ENCODE data around the gene VAMP8.

Gene VAMP8

DNA sequence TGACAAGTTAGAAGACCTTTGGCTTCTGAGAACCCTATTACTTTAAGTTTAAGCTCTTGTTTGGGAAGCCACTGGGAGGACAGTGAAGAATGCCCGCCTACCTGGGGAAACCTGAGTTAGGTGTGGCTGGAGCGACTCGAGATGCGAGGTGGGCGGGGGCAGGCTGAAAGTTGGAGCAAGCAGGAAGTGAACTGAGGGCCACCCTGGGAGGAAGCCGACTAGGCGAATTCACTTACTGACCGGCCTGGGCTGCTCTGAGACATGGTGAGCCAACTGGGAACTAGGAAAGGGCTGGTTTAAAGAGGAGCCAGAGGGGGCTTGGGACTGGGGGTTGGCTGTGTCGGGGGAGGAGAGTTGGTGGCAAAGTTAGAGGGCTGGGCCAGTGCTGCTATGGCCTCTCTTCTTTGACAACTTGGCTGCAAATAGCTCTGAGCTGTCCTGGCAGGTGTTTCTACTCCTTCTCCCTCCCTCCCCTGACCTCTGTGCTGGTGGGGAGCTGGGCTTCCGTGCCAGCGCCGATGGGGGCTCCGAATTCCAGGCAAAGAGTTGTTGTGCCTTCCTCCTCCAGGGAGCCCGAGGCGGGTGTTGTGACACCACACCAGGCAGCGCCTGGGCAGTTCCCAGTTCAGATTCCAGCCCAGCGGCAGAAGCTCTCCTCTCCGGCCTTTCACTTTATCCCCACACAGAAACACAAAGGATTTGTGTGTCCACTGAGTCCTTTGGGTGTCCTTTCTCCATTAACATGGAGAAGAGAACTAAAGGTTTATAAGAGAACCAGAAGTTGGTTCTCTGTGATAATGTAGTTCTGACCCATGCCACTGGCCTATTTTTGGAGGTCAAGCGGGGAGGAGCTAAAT lies at the start of gene VAMP8:
Gene VAMP8, plus strand, starts transcription at position 201 of the 857 bp plus-strand sequence. Its CDS starts 61 bp downstream, at position 262.
- H3K27me3 ChIP-seq (ENCODE audit: insufficient read depth, low read length, poor library complexity, severe bottlenecking) = no peaks in the 10 kb centered on the region
- H3K9me2 ChIP-seq (replicated peaks; ENCODE audit: low read depth, low read length) = no peaks in the 10 kb centered on the region
- H2AFZ ChIP-seq (ENCODE audit: low read length) = peak within 1 kb of the TSS; percentile 72
- H3K4me1 ChIP-seq (ENCODE audit: insufficient read depth, low read length, poor library complexity, severe bottlenecking) = peaks cover 24% of the 10 kb centered on the region
- H3K36me3 ChIP-seq (ENCODE audit: insufficient read depth, low read length) = no peaks in the 10 kb centered on the region
- H4K20me1 ChIP-seq (ENCODE audit: insufficient read depth, low read length, poor library complexity, severe bottlenecking) = no peaks in the 10 kb centered on the region
- TF ChIP-seq CTCF (conservative IDR thresholded peaks at IDR 0.05; ENCODE audit: low read length) (no peak), EZH2phosphoT487 (IDR thresholded peaks at IDR 0.05; ENCODE audit: borderline replicate concordance) (no peak)
- no peaks in the 10 kb centered on the region for H3K9me3 ChIP-seq (ENCODE audit: insufficient read depth, low read depth, low read length)
- H3K4me3 ChIP-seq (ENCODE audit: low read length, poor library complexity, severe bottlenecking) = peak within 1 kb of the TSS; percentile 84
- peak within 1 kb of the TSS; percentile 84 for H3K9ac ChIP-seq (ENCODE audit: low read depth, low read length, poor library complexity, severe bottlenecking)
- H3F3A ChIP-seq (ENCODE audit: low read depth) = no peaks in the 10 kb centered on the region
- H3K4me2 ChIP-seq (ENCODE audit: low read depth, low read length, poor library complexity, severe bottlenecking) = peak within 1 kb of the TSS; percentile 85
- peaks cover 40% of the 10 kb centered on the region for H3K79me2 ChIP-seq (ENCODE audit: insufficient read depth, low read length)

DNA sequence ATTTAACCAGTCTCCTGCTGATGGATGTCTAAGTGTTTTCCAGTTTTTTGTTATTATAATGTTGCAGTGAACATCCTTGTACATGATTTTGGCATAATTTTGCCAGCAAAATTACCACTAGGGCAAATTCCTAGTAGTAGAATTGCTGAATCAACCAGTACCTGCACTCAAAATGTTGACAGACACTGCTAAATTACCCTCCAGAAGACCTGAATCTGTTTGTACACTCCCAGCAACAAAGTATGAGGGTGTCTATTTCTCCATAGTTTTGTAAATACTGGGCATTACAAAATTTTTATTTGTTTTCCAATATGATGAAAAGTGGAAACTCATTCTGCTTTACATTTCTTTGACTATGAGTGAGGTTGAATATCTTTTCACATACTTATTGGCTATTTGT lies 49.6 kb upstream of the VAMP8 start:
- H3K4me1 ChIP-seq (ENCODE audit: insufficient read depth, low read length, poor library complexity, severe bottlenecking) = peaks cover 18% of the 10 kb centered on the region
- no peaks in the 10 kb centered on the region for H3K9me3 ChIP-seq (ENCODE audit: insufficient read depth, low read depth, low read length)
- H3K36me3 ChIP-seq (ENCODE audit: insufficient read depth, low read length) = no peaks in the 10 kb centered on the region
- no peaks in the 10 kb centered on the region for H3K27me3 ChIP-seq (ENCODE audit: insufficient read depth, low read length, poor library complexity, severe bottlenecking)
- no peak overlapping the region for H3K4me3 ChIP-seq (ENCODE audit: low read length, poor library complexity, severe bottlenecking)
- H3K9ac ChIP-seq (ENCODE audit: low read depth, low read length, poor library complexity, severe bottlenecking) = no peak overlapping the region
- H3K79me2 ChIP-seq (ENCODE audit: insufficient read depth, low read length) = no peaks in the 10 kb centered on the region
- TF ChIP-seq CTCF (conservative IDR thresholded peaks at IDR 0.05; ENCODE audit: low read length) (no peak), EZH2phosphoT487 (IDR thresholded peaks at IDR 0.05; ENCODE audit: borderline replicate concordance) (no peak)
- H4K20me1 ChIP-seq (ENCODE audit: insufficient read depth, low read length, poor library complexity, severe bottlenecking) = no peaks in the 10 kb centered on the region
- no peak overlapping the region for H3K4me2 ChIP-seq (ENCODE audit: low read depth, low read length, poor library complexity, severe bottlenecking)
- H3F3A ChIP-seq (ENCODE audit: low read depth) = no peaks in the 10 kb centered on the region
- H3K9me2 ChIP-seq (replicated peaks; ENCODE audit: low read depth, low read length) = no peaks in the 10 kb centered on the region
- no peak overlapping the region for H2AFZ ChIP-seq (ENCODE audit: low read length)

DNA sequence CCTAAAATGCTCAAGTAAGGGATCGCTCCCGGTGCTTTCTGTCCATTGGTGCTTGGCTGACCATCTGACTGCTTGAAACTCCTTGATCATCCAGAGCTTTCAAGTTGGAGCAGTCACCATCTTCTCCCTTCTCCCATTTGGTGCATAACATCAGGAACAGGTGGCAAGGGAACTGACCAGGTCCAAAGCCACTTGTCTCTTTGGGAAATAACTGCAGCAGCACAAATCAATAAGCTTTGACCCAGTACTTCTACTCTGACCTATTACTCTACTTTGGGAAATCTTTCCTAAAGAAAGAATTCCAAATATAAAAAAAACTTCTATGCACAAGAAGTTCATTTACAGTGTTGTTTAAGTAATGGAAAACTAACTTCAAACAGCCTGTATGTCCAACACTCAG lies 49.0 kb upstream of the VAMP8 start:
- H3K4me1 ChIP-seq (ENCODE audit: insufficient read depth, low read length, poor library complexity, severe bottlenecking) = peaks cover 18% of the 10 kb centered on the region
- H3K9me3 ChIP-seq (ENCODE audit: insufficient read depth, low read depth, low read length) = no peaks in the 10 kb centered on the region
- H3K27me3 ChIP-seq (ENCODE audit: insufficient read depth, low read length, poor library complexity, severe bottlenecking) = no peaks in the 10 kb centered on the region
- H3K9ac ChIP-seq (ENCODE audit: low read depth, low read length, poor library complexity, severe bottlenecking) = no peak overlapping the region
- no peak overlapping the region for H2AFZ ChIP-seq (ENCODE audit: low read length)
- H4K20me1 ChIP-seq (ENCODE audit: insufficient read depth, low read length, poor library complexity, severe bottlenecking) = no peaks in the 10 kb centered on the region
- H3K36me3 ChIP-seq (ENCODE audit: insufficient read depth, low read length) = no peaks in the 10 kb centered on the region
- no peak overlapping the region for H3K4me3 ChIP-seq (ENCODE audit: low read length, poor library complexity, severe bottlenecking)
- H3K9me2 ChIP-seq (replicated peaks; ENCODE audit: low read depth, low read length) = no peaks in the 10 kb centered on the region
- H3F3A ChIP-seq (ENCODE audit: low read depth) = no peaks in the 10 kb centered on the region
- H3K4me2 ChIP-seq (ENCODE audit: low read depth, low read length, poor library complexity, severe bottlenecking) = no peak overlapping the region
- no peak for TF ChIP-seq CTCF (conservative IDR thresholded peaks at IDR 0.05; ENCODE audit: low read length)
- TF ChIP-seq EZH2phosphoT487 (IDR thresholded peaks at IDR 0.05; ENCODE audit: borderline replicate concordance) = no peak
- no peaks in the 10 kb centered on the region for H3K79me2 ChIP-seq (ENCODE audit: insufficient read depth, low read length)
